Epithelial cell of proximal tubule (primary cell): Measurements from ENCODE around the gene COQ8A. TPM values are rescaled to one million over a fixed set of nuclear protein-coding genes. Genes with fewer than 3 reads are reported as not detected.

ENCODE experiments used
- DNase-seq: peaks from one replicate; pipeline ENCODE4 v3.0.0-alpha.2; 2011; ENCODE audit warnings: low read depth
- H3K4me3 ChIP-seq: 2 replicates; pipeline ENCODE4 v1.5.1; 2011; ENCODE audit warnings: low read depth, mild to moderate bottlenecking, low read length
- total RNA-seq: library from RNA; depleted of rRNA; stranded (reverse); fragments of >200 nt; gene quantifications from 2 replicates; pipeline ENCODE4 v1.2.3, GENCODE V29; 2015
- TF ChIP-seq, protein P1 (sequence below): conservative IDR thresholded peaks from 2 replicates; pipeline ENCODE4 v1.5.1; 2012; ENCODE audit warnings: low read depth, mild to moderate bottlenecking, low read length

The COQ8A gene
- total RNA-seq, 1 donor from 2014 or later = 9.8 TPM

DNA sequence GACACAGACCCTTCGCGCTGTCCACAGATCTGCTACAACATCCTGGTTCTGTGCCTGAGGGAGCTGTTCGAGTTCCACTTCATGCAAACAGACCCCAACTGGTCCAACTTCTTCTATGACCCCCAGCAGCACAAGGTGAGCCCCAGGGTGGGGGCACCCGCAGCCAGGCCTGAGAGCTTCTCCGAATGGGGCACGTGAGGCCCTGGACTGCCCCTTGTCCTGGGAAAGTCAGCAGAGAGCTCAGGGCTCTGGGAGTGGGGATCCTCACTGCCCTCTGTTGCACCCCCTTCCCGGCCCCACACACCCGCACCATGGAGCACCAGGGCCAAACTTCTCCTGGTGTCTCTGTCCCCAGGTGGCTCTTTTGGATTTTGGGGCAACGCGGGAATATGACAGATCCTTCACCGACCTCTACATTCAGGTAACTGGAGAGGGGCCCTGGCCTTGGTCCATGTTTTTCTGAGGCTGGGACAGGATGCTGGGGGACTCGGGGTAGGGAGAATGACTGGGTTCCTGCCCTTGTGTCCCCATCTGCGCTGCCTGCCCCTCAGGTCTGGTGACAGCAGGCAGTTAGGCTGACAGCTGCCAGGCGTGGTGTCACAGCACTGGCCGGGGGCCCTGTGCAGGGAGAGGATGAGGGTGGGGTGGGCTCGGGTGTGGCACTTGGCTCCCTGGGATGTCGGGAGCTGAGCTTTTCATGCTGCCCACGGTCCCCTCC lies 44.6 kb downstream of the COQ8A start:
- no peak overlapping the region for H3K4me3 ChIP-seq
- TF ChIP-seq, protein P1, sequence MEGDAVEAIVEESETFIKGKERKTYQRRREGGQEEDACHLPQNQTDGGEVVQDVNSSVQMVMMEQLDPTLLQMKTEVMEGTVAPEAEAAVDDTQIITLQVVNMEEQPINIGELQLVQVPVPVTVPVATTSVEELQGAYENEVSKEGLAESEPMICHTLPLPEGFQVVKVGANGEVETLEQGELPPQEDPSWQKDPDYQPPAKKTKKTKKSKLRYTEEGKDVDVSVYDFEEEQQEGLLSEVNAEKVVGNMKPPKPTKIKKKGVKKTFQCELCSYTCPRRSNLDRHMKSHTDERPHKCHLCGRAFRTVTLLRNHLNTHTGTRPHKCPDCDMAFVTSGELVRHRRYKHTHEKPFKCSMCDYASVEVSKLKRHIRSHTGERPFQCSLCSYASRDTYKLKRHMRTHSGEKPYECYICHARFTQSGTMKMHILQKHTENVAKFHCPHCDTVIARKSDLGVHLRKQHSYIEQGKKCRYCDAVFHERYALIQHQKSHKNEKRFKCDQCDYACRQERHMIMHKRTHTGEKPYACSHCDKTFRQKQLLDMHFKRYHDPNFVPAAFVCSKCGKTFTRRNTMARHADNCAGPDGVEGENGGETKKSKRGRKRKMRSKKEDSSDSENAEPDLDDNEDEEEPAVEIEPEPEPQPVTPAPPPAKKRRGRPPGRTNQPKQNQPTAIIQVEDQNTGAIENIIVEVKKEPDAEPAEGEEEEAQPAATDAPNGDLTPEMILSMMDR = no peak
- no peak for DNase-seq

DNA sequence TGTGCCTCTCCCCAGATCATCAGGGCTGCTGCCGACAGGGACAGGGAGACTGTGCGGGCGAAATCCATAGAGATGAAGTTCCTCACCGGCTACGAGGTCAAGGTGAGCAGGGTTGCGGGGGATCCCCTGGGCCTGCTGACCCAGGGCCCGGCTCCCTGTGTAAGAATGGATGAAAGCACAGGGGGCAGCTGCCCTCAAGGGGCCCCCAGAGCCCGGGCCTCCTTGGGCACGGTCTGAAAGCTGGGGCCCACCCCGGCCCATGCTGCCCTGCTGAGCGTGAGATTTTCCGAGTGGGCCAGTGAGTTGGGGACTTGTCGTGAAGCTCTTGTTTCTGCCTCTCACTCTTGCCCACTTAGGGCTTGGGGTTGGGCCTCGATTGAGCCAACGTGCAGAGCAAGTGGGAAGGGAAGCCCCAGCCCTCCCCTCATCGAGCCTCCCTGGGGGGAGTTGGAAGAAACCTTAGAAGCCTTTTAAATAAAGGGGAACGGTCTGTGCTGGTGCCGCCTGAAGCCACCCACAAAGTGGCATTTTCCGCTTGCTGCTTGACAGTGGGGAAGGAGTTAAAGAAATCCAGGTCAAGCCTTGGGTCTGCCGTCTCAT lies 45.2 kb downstream of the COQ8A start:
- no peak for DNase-seq
- TF ChIP-seq, protein P1 = no peak
- no peak overlapping the region for H3K4me3 ChIP-seq

DNA sequence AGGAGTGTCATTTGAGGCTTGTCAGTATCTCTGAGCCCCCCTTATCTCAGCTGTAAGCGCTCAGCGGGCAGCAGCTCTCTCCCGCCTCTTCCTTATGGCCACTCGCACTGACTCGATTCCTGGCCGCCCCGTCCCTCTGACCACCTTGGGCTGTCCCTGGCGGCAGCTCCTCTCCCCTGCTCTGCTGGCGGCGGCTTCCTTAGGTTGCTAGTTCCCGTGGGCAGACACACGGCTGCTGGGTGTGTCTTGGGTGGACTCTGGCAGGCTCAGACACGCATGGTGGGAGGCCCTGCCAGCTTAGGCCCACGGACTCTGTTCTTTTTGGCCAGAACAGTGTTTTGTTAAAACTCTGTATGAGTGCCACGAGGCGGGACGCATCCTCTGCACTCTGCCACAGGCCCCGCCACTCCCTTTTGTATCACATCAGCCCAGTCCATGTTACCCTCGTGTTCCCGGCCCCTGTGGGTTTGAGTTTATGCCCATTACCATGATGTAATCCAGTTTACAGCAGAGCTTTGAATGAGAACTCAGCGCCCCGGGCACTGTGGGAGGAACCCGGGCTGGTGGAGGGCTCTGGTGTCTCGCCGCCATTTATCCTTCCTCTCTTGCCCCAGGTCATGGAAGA lies 45.9 kb downstream of the COQ8A start:
- TF ChIP-seq, protein P1 = no peak
- no peak for DNase-seq
- H3K4me3 ChIP-seq = no peak overlapping the region

DNA sequence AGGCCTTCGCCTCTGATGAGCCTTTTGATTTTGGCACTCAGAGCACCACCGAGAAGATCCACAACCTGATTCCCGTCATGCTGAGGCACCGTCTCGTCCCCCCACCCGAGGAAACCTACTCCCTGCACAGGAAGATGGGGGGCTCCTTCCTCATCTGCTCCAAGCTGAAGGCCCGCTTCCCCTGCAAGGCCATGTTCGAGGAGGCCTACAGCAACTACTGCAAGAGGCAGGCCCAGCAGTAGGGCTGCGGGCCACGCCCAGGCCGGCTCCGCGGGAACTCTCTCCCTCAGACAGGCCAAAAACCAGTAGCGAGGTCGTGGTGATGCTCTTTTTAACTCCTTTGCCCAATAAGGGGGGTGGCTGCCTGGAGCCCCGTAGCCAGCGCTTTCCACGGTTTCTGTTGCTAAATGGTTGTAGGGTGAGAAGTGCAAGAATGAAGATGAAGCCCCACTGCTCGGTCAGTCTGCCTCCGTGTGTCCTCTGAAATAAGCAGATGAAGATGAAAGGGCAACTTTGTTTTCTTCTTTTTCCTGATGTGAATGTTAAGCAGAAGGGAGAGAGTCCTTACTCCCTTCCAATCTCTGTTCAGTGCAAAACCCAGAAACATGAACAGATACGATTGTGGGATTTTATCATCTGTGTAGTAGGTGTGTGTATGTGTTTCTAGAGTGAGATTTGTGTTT lies 46.5 kb downstream of the COQ8A start:
- TF ChIP-seq, protein P1 = no peak
- no peak overlapping the region for H3K4me3 ChIP-seq
- DNase-seq = no peak

DNA sequence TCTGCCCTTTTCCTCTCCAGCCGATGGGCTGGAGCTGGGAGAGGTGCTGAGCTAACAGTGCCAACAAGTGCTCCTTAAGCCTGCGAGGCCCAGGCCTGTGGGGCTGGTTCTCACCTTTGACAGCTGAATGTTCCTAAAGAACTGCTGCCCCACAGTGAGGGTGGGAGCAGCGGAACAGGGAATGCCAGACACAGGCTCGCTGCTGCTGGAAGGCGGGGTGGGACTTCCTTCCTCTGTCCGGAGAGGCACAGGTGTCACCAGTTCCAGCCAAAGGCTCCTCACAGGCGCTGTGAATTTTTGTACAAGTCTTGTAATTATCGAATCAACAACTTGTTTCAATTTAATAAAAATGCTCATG lies 47.1 kb downstream of the COQ8A start:
- DNase-seq = no peak
- TF ChIP-seq, protein P1 = no peak

DNA sequence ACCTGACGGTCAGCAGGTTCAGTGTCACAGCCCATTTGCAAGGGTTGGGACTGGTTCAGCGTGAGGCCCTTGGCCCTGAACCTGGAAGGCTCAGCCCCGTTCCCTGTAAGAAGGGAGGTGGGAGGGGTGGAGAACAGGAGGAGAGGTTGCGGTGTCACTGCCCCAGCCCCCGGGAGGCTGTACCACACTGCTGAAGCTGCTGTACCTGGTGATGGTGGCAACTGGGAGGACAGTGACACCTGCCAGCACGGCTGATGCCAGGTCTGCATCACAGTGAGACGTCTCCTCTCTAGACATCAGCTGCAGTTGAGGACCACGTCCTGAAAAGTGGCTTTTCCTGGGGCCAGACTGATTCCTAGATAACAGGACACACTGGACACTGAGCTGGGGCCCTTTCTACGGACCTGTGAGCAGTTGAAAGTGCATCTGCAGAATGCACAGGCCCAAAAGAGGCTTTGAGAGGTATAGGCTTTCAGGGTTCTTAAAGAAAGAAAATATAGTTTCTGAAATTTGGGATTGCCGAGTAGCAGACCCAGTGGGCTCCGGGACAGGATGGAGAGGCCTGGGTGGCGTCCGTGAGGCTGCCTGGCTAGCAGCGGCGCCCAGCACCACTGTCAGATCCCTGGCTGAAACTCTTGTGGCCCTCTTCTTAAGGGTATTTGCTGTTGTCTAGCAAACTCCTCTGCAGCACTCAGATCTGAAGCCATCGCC lies 47.7 kb downstream of the COQ8A start:
- no peak for DNase-seq
- no peak overlapping the region for H3K4me3 ChIP-seq
- TF ChIP-seq, protein P1 = no peak

More for the DNA sequence above, 47.1 kb downstream of the COQ8A start:
- no peak overlapping the region for H3K4me3 ChIP-seq
